Activated CD4-positive, alpha-beta T cell treated with anti-CD3 and anti-CD28 coated beads, Interleukin-2, amount 50 U/mL, for 24 hours (primary cell): ENCODE measurements around the gene DPP3.

Experiments used
- DNase-seq, 2 donors: peaks; one replicate each; pipeline ENCODE4 v3.0.0-alpha.2; 2020; ENCODE audit warnings: low read depth in 1 of 2, low spot score in 1 of 2

Gene DPP3

GRCh38 chr11:66555416-66555815, 75.2 kb downstream of the DPP3 start:
- DNase-seq, result no peak

- DNase-seq, result no peak
Observed at GRCh38 chr11:66556086-66556485, 75.9 kb downstream of the DPP3 start.

GRCh38 chr11:66557733-66558326, 77.6 kb downstream of the DPP3 start:
- no peak for DNase-seq
